ENCODE results near the gene ATP9B. TPM values are rescaled to one million over a fixed set of nuclear protein-coding genes. Genes with fewer than 3 reads are reported as not detected.

The ATP9B gene
- total RNA-seq, 1 experiment from 2014 or later = 11.7 TPM

- no peak overlapping the region for H3K4me3 ChIP-seq
- no peaks in the 10 kb centered on the region for H3K9me3 ChIP-seq
- no peaks in the 10 kb centered on the region for H3K27me3 ChIP-seq
- H3K36me3 ChIP-seq = no peaks in the 10 kb centered on the region
- DNase-seq = no peak
Measured at GRCh38 chr18:79402209-79402576, 333.0 kb downstream of the ATP9B start.

GRCh38 chr18:79402977-79403722, 334.0 kb downstream of the ATP9B start:
- peak; percentile 71 for DNase-seq
- H3K36me3 ChIP-seq = no peaks in the 10 kb centered on the region
- no peak overlapping the region for H3K4me3 ChIP-seq
- H3K9me3 ChIP-seq = no peaks in the 10 kb centered on the region
- no peaks in the 10 kb centered on the region for H3K27me3 ChIP-seq

GRCh38 chr18:79403723-79404566, 334.8 kb downstream of the ATP9B start:
- no peak overlapping the region for H3K4me3 ChIP-seq
- no peaks in the 10 kb centered on the region for H3K9me3 ChIP-seq
- DNase-seq = no peak
- no peaks in the 10 kb centered on the region for H3K27me3 ChIP-seq
- no peaks in the 10 kb centered on the region for H3K36me3 ChIP-seq

- DNase-seq = no peak
- H3K36me3 ChIP-seq = no peaks in the 10 kb centered on the region
- no peak overlapping the region for H3K4me3 ChIP-seq
- no peaks in the 10 kb centered on the region for H3K27me3 ChIP-seq
- H3K9me3 ChIP-seq = no peaks in the 10 kb centered on the region
Measured at GRCh38 chr18:79404567-79404910, 335.3 kb downstream of the ATP9B start.

- no peak for DNase-seq
Measured at GRCh38 chr18:79405019-79405780, 336.0 kb downstream of the ATP9B start.

GRCh38 chr18:79405781-79406575, 336.8 kb downstream of the ATP9B start:
- H3K9me3 ChIP-seq = no peaks in the 10 kb centered on the region
- H3K36me3 ChIP-seq = no peaks in the 10 kb centered on the region
- H3K4me3 ChIP-seq = no peak overlapping the region
- no peaks in the 10 kb centered on the region for H3K27me3 ChIP-seq
- DNase-seq = no peak

More at GRCh38 chr18:79405019-79405780, 336.0 kb downstream of the ATP9B start:
- Histone ChIP-seq H3K27me3 (no peaks in the 10 kb centered on the region), H3K4me3 (no peak overlapping the region), H3K9me3 (no peaks in the 10 kb centered on the region), H3K36me3 (no peaks in the 10 kb centered on the region)

GRCh38 chr18:79406708-79407107, 337.5 kb downstream of the ATP9B start:
- no peaks in the 10 kb centered on the region for H3K36me3 ChIP-seq
- no peak for DNase-seq
- no peak overlapping the region for H3K4me3 ChIP-seq
- H3K27me3 ChIP-seq = no peaks in the 10 kb centered on the region
- no peaks in the 10 kb centered on the region for H3K9me3 ChIP-seq

GRCh38 chr18:79409313-79409712, 340.1 kb downstream of the ATP9B start:
- Histone ChIP-seq H3K4me3 (no peak overlapping the region), H3K36me3 (no peaks in the 10 kb centered on the region), H3K9me3 (no peaks in the 10 kb centered on the region), H3K27me3 (no peaks in the 10 kb centered on the region)
- DNase-seq = no peak

GRCh38 chr18:79410171-79410641, 341.0 kb downstream of the ATP9B start:
- H3K4me3 ChIP-seq = no peak overlapping the region
- H3K36me3 ChIP-seq = no peaks in the 10 kb centered on the region
- no peaks in the 10 kb centered on the region for H3K9me3 ChIP-seq
- no peak for DNase-seq
- no peaks in the 10 kb centered on the region for H3K27me3 ChIP-seq

- Histone ChIP-seq H3K36me3 (no peaks in the 10 kb centered on the region), H3K4me3 (no peak overlapping the region), H3K27me3 (no peaks in the 10 kb centered on the region), H3K9me3 (no peaks in the 10 kb centered on the region)
- DNase-seq = no peak
Measured at GRCh38 chr18:79410731-79411613, 341.8 kb downstream of the ATP9B start.

- Histone ChIP-seq H3K4me3 (no peak overlapping the region), H3K36me3 (no peaks in the 10 kb centered on the region), H3K27me3 (no peaks in the 10 kb centered on the region), H3K9me3 (no peaks in the 10 kb centered on the region)
- DNase-seq = no peak
Measured at GRCh38 chr18:79411614-79412526, 342.7 kb downstream of the ATP9B start.

GRCh38 chr18:79413025-79413424, 343.8 kb downstream of the ATP9B start:
- Histone ChIP-seq H3K36me3 (no peaks in the 10 kb centered on the region), H3K4me3 (no peak overlapping the region), H3K27me3 (no peaks in the 10 kb centered on the region), H3K9me3 (no peaks in the 10 kb centered on the region)
- no peak for DNase-seq

GRCh38 chr18:79413426-79413825, 344.2 kb downstream of the ATP9B start:
- Histone ChIP-seq H3K36me3 (no peaks in the 10 kb centered on the region), H3K9me3 (no peaks in the 10 kb centered on the region), H3K27me3 (no peaks in the 10 kb centered on the region), H3K4me3 (no peak overlapping the region)
- no peak for DNase-seq

GRCh38 chr18:79413901-79414300, 344.7 kb downstream of the ATP9B start:
- DNase-seq = no peak
- Histone ChIP-seq H3K27me3 (no peaks in the 10 kb centered on the region), H3K9me3 (no peaks in the 10 kb centered on the region), H3K36me3 (no peaks in the 10 kb centered on the region), H3K4me3 (no peak overlapping the region)

All from MG63 (cell line).